Measurements from ENCODE around the gene HSPB8. TPM values are rescaled to one million over a fixed set of nuclear protein-coding genes. Genes with fewer than 3 reads are reported as not detected.

HSPB8 gene
- total and polyA plus RNA-seq, 2 of the 4 experiments (the other 2 are of a cell fraction): 12.9 to 25.8 TPM

DNA sequence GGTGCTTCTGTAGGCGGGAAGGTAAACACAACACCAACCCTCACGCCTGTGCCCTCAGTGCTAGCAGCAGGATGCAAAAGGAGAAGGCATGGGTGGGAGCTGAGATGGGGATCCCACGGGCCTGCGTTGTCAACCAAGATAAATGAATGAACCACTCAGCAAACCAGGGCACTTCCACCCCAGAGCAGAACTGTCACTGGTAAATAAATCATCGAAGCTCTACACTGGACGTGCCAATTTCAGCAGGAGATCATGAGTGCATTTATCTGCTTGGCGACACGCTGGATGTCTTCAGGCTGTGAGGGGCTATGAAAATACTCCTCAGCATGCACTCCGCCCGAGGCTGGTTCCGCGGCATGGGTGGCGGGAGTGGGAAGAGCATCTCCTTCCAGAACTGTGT is 33.2 kb downstream of the HSPB8 start:
- ChIA-PET CTCF (no interaction called here), POLR2A (ENCODE audit: unreplicated experiment) (no interaction called here)
- Histone ChIP-seq H3K4me1 (ENCODE audit: control insufficient read depth, insufficient read depth, low read length) (no peaks in the 10 kb centered on the region; the same call in 1 of the 2 replicates), H4K5ac (ENCODE audit: low read depth, low read length) (no peak overlapping the region), H3K56ac (ENCODE audit: extremely low read depth, insufficient read depth, low read length) (no peak overlapping the region), H2BK120ac (ENCODE audit: low read depth, low read length) (no peak overlapping the region), H2BK15ac (ENCODE audit: low read depth, low read length) (no peak overlapping the region), H4K91ac (ENCODE audit: insufficient read depth, low read depth, low read length) (no peak overlapping the region), H3K23ac (ENCODE audit: low read depth, low read length) (no peak overlapping the region), H3K9me3 (ENCODE audit: control insufficient read depth, insufficient read depth, low read length) (no peaks in the 10 kb centered on the region), H3K4me2 (ENCODE audit: low read depth, low read length) (no peak overlapping the region), H3K18ac (ENCODE audit: low read depth, low read length) (no peak overlapping the region), H3K9me1 (ENCODE audit: insufficient read depth, low read length) (no peaks in the 10 kb centered on the region), H3K4me3 (ENCODE audit: insufficient read depth, low read depth, low read length) (no peak overlapping the region), H2AFZ (replicated peaks; ENCODE audit: low read length, poor library complexity) (no peak overlapping the region), H4K8ac (ENCODE audit: low read depth in 2 of 2, low read length in 2 of 2) (no peak overlapping the region), H3K4ac (ENCODE audit: low read depth, low read length) (no peak overlapping the region), H3K79me1 (ENCODE audit: low read depth in 1 of 2, low read length in 2 of 2) (no peaks in the 10 kb centered on the region), H2AK5ac (ENCODE audit: low read depth, low read length) (no peak overlapping the region), H3K27ac (ENCODE audit: insufficient read depth, low read length) (no peak overlapping the region), H4K20me1 (ENCODE audit: insufficient read depth, low read length) (no peaks in the 10 kb centered on the region), H3K27me3 (ENCODE audit: control insufficient read depth, insufficient read depth, low read length) (no peaks in the 10 kb centered on the region), H3K14ac (replicated peaks; ENCODE audit: low read depth, low read length) (no peak overlapping the region), H3K9ac (ENCODE audit: low read depth, low read length) (no peak overlapping the region), H2BK5ac (ENCODE audit: low read depth, low read length, poor library complexity, severe bottlenecking) (no peak overlapping the region), H2AK9ac (replicated peaks; ENCODE audit: low read depth, low read length, poor library complexity) (no peak overlapping the region), H3K36me3 (ENCODE audit: control insufficient read depth, insufficient read depth, low read length) (no peaks in the 10 kb centered on the region), H2BK20ac (ENCODE audit: low read depth, low read length) (no peak overlapping the region)
- no TSS peak for BruUV-seq (replicated peaks)
- TF ChIP-seq RFX5 (IDR thresholded peaks at IDR 0.05; ENCODE audit: low read depth, low read length): no peak
- no peak for TF ChIP-seq BHLHE40 (IDR thresholded peaks at IDR 0.05; ENCODE audit: low read depth, low read length)
- TF ChIP-seq SMC3 (IDR thresholded peaks at IDR 0.05; ENCODE audit: low read depth, low read length): no peak
- no peak for TF ChIP-seq NFE2L2 (IDR thresholded peaks at IDR 0.05; ENCODE audit: low read depth, low read length)
- no peak for TF ChIP-seq MAZ (IDR thresholded peaks at IDR 0.05; ENCODE audit: borderline replicate concordance, low read depth, low read length)
- TF ChIP-seq MAFK (IDR thresholded peaks at IDR 0.05; ENCODE audit: low read depth, low read length): no peak
- TF ChIP-seq RCOR1 (IDR thresholded peaks at IDR 0.05; ENCODE audit: insufficient replicate concordance, low read length): no peak
- no peak for TF ChIP-seq ELK1 (IDR thresholded peaks at IDR 0.05; ENCODE audit: borderline replicate concordance, low read depth, low read length)
- TF ChIP-seq RAD21 (IDR thresholded peaks at IDR 0.05; ENCODE audit: low read length): no peak
- TF ChIP-seq MXI1 (IDR thresholded peaks at IDR 0.05; ENCODE audit: borderline replicate concordance, low read depth, low read length): no peak
- in situ Hi-C loops (cut with MboI; ENCODE audit: low sequenced_read_pairs): no loop called here
- no CpG with 5 or more reads among the region's 13 CpGs for WGBS, 2 experiments (ENCODE audit: extremely low coverage in 2 of 2, insufficient read length in 1 of 2)
- no peak for ATAC-seq (ENCODE audit: low read depth)
- dilution Hi-C loops (cut with HindIII; ENCODE audit: low sequenced_read_pairs, unreplicated experiment): no loop called here
- no peak for DNase-seq
- intact Hi-C loops (cut with micrococcal nuclease): no loop called here

All from IMR-90 (cell line).